DMS53 treated with DMSO at 0.1 percent for 48 hours (cell line): Measurements from ENCODE around the gene DNASE1.
"Not testable (repeated sequence)": the region's sequence is repeated elsewhere in the genome, so short reads cannot be mapped to it uniquely, and the experiment has no call there.

ENCODE experiments used
- DNase-seq: peaks from one replicate; lab custom pipeline; 2025; ENCODE audit not compliant: unreplicated experiment; lab: John Stamatoyannopoulos, UW

Gene DNASE1

DNA sequence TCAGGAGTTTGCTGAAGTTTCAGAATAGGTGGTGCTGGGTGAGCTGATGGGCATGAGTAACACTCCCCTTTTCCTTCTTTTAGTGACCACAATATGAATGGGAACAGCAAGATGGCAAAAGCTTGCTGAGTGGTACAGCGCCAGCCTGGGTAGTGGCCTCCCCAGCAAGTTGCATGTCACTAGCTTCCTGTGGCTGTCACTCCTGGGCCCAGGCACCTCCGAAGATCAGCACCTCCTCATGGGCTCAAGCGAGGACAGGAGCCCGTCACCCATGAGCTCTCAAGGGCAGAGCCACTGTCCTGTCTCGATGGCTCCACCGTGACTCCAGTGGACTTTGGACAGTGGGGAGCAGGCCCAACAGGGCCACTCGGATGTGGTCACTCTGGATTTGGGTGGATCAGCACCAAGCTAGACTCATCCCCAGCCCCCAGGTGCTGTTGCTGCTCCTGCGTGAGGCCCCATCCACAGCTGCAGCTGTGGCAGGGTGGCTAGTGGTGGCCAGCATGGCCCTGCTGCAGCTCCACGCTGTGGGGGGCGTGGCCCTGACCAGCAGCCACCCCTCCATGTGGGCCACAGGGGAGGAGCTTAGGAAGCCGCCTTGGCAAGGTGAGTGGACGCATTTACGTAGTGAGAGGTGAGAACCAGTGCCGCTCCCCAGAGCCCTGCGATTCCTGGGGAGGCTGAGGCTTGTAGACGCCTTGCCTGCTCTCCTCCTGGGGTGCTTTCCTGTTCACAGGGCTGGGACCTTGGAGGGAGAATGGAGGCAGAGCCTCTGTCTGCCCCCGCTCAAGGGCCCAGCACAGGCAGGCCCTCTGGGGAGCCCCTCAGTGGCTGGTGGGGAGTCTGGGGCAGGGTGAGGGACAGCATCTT is 13.6 kb upstream of the DNASE1 start:
- DNase-seq = no peak

GRCh38 chr16:3641801-3642396 is 12.6 kb upstream of the DNASE1 start:
- no peak for DNase-seq

DNA sequence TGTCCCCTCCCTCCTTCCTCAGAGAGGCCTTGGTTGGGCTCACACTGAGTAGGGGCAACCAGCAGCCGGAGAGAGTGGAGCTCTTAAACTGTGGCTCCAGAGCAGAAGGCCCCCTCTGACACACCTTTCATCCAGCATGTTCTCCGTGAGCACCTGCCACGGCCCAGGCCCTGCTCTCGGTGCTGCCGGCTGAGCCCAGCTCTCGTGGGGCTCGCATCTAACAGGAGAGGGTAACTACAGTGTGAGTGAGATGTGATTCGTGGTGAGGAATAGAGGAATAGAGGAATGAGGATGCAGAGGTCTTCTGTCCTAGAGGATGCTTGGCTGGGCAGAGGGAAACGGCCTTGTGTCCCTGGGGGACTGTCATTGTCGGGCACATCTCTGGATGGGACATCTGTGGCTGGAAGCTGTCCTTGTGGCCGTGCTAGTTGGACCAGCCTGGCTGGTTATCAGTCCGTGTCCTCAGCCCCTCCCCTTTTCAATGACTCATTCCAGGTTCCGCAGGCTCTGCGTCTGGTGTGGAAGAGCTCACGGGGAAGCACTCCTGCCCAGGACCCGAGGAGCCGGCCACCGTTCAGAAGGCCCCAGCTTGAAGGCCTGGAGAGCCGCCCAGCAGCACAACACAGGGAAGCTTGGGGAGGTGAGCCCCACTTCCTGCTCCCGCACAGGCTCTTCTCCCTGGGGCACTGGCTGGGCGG is 11.9 kb upstream of the DNASE1 start:
- DNase-seq = peak; percentile 60

- DNase-seq = no peak
Measured at GRCh38 chr16:3643095-3643730, 11.3 kb upstream of the DNASE1 start.

DNA sequence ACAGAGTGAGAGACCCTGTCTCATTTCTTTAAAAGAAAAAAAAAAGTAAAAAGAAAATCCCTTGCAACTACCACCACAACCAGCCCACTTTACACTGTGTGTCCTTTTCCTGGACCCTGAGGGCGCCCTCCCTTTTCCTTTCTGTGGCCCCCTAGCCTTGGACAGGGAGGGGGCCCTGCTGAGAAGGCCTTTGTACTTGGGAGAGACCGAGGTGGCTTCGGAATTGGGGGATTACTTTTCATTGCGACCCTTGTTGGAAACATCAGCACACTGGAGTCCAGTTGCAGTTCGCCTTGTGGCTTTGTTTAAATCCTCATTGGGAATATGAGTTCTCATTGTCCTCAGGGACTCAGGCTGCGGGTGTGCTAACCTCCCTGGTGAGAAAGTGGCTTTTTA is 9.4 kb upstream of the DNASE1 start:
- DNase-seq = no peak

GRCh38 chr16:3645504-3646347 is 8.8 kb upstream of the DNASE1 start:
- DNase-seq = peak; percentile 70

DNA sequence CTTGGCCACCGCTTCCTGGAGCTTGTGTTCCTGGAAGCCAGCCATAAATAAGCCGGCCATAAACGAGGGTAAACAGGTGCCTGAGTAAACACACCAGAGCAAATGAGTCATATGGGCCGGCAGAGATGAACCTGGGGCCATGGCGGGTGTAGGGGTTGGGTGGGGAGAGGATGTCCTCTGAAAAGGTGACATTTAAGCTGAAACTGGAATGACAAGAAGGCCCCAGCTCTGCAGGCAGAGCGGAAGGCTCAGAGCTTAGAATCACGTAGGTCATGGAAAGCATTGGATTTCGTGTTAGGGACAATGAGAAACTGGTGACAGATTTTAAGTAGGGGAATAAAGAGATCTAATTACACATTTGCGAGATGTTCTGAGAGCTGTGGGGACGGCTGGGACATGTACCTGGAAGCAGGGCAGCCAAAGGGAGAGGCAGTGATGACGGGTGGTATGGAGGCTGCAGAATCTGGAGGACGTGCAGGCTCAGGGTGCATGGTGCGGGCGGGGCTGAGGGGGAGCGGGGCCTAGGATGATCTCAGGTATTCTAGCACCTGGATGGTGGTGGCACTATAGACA is 8.1 kb upstream of the DNASE1 start:
- peak; percentile 94 for DNase-seq

- DNase-seq = no peak
Measured at GRCh38 chr16:3650631-3651265, 3.7 kb upstream of the DNASE1 start.

DNA sequence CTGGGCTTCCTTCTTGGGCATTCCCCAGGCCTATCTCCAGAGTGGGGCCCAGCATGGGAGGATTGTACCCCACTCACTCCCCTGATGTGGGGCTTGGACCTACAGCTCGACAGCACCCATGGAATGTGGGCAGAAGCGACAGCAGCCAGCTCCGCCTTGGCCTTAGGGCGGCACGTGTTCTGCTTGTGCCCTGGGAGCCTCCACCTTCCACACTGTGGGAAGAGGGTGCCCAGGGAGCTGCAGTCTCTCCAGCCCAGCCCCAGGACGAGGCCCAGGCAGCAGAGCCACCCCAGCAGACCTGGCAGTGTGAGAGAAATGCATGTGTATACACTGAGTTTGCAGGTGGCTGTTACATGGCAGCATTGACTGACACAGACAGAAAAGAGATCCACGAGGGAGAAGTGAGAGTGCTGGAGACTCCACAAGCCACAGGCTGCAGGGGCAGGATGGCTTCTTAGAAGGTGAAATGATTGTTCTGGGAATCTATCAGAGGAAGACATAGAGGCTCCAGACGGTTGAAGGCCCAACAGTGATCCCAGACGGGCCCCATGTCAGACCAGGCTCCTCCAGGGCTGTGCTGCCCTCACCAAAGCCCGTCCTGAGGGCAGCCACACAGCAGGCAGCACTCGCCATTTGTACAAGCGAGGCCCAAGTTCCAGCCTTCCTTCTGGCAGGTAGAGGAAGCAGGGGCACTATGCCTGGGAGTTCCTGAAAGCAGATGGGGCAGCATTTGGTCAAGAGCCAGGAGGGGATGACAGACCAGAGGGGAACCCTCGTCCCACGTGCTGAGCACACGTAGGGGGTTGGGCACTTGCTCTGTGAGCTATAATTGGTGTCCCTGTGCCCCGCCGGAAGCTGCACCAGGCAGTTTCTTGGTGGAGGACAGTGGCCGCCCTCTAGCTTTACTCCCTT is 2.8 kb upstream of the DNASE1 start:
- DNase-seq = no peak

DNA sequence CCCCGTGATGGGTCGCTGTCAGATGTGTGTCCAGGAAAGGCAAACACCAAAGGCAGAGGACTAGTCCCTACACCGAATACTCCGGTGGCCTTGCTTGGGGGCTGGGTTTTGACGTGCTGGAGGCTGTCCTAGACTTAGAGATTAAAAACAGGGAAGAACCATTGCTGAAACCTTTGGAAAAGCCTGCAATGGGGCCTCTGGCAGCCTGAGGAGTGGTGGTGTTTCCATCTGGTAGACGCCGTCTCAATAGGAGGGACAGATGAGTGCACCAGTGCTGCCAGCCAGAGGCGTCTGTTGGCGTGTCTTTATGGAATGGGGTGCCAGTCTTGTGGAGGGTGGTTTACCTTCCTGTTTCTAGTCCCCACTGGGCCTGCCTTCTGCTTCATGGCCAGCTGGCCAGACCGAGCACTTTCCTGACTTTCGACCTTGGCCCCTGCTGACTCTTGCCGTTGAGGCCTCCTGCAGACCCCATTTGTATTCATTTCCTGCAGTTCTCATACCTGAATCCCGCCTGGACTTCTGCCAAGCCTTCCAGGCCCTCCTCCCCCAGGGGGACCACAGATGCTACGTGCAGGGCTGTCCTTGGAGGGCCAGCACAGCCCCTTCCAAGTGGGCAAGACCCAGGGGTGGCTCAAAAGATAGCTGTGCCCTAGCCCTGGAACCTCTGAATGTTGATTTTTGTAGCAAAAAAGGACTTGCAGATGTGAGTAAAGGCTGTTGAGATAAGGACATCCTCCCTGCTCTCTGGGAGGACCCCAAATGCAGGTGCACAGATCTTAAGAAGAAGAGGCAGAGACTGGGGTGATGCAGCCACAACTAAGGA is 1.9 kb upstream of the DNASE1 start:
- DNase-seq = no peak

- DNase-seq = no peak
Measured at GRCh38 chr16:3655030-3655395, 522 bp downstream of the DNASE1 start.

DNA sequence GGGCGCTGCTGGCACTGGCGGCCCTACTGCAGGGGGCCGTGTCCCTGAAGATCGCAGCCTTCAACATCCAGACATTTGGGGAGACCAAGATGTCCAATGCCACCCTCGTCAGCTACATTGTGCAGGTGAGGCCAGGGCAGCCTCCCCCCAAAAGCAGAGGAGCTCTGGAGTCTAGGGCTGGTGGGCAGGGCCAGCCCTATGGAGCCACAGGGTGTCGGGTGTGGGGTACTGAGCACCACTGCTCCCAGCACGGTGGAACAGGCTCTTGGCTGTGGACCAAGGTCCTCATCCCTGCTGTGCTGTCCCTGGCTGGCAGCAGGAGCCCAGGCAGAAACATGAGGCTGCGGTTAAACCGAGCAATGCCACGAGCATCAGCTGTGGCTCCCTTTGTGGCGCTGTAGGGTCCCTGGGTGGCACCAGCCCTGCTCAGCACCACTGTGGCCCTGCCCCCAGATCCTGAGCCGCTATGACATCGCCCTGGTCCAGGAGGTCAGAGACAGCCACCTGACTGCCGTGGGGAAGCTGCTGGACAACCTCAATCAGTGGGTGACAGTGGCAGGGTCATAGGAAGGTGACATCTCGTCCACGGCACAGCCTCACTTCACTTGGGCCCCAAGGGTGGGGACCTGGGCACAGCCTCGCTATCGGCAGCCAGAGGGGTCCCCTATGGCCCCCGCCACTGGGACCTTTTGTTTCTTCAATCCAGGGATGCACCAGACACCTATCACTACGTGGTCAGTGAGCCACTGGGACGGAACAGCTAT is 1.1 kb downstream of the DNASE1 start:
- no peak for DNase-seq

DNA sequence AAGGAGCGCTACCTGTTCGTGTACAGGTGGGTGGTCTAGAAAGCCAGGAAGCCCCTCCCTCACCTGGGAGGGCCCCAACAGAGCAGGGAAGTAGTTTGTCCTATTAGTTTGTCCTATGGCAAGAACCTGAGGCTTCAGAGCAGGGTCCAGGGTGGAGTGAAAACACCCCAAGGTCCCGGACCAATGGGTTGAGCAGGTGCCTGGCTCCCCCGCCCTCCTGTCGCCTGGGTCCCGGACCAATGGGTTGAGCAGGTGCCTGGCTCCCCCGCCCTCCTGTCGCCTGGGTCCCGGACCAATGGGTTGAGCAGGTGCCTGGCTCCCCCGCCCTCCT is 1.6 kb downstream of the DNASE1 start:
- DNase-seq = not testable (repeated sequence)

DNA sequence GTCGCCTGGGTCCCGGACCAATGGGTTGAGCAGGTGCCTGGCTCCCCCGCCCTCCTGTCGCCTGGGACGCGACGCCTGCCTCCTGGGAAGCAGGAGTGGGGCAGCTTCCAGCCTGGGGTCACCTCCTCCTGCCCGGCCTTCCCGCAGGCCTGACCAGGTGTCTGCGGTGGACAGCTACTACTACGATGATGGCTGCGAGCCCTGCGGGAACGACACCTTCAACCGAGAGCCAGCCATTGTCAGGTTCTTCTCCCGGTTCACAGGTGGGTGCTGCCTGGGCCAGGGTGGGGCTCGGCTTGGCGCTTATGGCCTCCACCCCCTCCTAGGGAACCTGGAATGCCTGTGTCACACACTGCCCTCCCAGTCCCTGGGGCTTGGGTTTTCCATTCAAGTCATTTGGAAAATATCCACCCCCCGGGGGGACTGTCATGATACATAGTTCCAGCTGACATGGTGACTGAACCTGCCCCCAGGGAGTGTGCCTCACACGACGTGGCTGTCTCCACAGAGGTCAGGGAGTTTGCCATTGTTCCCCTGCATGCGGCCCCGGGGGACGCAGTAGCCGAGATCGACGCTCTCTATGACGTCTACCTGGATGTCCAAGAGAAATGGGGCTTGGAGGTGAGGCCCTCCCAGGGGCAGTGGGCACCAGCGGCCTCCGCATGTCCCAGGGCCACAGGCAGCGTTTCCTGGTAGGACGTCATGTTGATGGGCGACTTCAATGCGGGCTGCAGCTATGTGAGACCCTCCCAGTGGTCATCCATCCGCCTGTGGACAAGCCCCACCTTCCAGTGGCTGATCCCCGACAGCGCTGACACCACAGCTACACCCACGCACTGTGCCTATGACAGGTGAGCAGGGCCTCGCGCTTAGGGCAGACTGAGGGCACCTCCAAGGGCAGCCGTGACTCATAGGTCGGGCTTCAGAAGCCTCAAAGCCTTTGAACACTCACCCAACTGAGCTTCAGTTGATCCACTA is 2.3 kb downstream of the DNASE1 start:
- no peak for DNase-seq

DNA sequence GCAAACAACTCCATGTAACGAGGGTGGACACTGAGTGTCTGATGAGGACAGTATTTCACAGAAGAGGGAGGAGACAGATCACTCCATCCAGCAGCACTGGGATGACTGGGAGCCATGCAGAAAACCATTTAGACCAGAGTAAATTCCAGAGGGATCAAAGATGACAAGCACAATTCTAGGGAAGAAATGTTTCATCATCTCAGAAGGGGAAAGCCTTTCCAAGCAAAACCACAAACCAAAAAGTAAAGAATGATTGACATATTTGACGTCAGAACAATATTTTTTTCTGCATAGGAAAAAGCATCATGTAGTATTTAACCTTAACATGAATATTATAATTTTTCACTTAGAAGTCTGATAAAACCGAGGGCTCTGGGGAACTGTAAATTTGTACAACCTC is 4.8 kb downstream of the DNASE1 start:
- no peak for DNase-seq

- no peak for DNase-seq
Measured at GRCh38 chr16:3661311-3661710, 6.8 kb downstream of the DNASE1 start.
